AG04450 (cell line): ENCODE measurements around the gene PLXNB1. TPM values are rescaled to one million over a fixed set of nuclear protein-coding genes. Genes with fewer than 3 reads are reported as not detected.

Source experiments
- CTCF ChIA-PET: fragments of 300-600, 350-600 bp; formaldehyde crosslinking; extraction: SDS; loops from one replicate; lab custom pipeline; 2022; ENCODE audit warnings: antibody characterized with exemption, inconsistent platforms; lab: Charles Lee
- POLR2A ChIA-PET: fragments of 350-600 bp; formaldehyde crosslinking; extraction: SDS; loops from one replicate; lab custom pipeline; 2021; ENCODE audit warnings: antibody characterized with exemption, inconsistent platforms; lab: Yijun Ruan, JAX
- DNase-seq: peaks from one replicate; pipeline ENCODE4 v3.0.0-alpha.2; 2011; ENCODE audit warnings: low read depth, low spot score
- H3K27ac ChIP-seq: one replicate; pipeline ENCODE4 v1.5.1; 2012; ENCODE audit warnings: low read depth, low read length, control low read depth
- H3K27me3 ChIP-seq: one replicate; pipeline ENCODE4 v1.6.0; 2012; ENCODE audit warnings: low read length; ENCODE audit not compliant: control insufficient read depth, insufficient read depth
- H3K4me3 ChIP-seq: 2 replicates; pipeline ENCODE4 v1.5.1; 2011; ENCODE audit warnings: mild to moderate bottlenecking, low read depth, low read length, control low read depth
- H3K9me3 ChIP-seq: 2 replicates; pipeline ENCODE4 v1.5.1; 2012; ENCODE audit warnings: low read length; ENCODE audit not compliant: control insufficient read depth, insufficient read depth
- polyA plus RNA-seq: library from polyadenylated mRNA; depleted of rRNA; stranded (reverse); fragments of >200 nt; gene quantifications from 2 replicates; pipeline ENCODE4 v1.2.3, GENCODE V29; 2011
- TF ChIP-seq, protein P1 (sequence below): IDR thresholded peaks from 2 replicates; pipeline ENCODE4 v1.5.1; 2011; ENCODE audit warnings: low read depth, low read length, control low read depth, inconsistent platforms

The PLXNB1 gene
- polyA plus RNA-seq, 1 experiment, result 13.4 TPM

DNA sequence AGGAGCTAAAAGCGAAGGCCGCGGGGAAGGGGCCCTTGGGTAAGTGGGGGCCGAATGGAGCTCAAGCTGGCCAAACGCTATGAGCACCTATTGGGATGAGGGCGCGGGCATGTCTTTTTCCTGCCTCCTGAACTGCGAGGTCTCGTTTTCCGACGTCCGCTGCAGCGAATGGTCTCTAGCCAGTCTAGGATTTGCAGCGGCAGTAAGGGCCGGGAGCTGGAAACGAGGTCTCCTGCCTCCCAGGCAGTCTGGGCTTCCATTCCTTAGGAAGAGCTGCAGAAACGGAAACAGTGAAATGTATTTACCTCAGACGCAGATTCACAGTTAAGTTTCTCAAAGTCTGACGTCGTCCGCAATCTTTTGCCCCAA is 10.7 kb upstream of the PLXNB1 start:
- CTCF ChIA-PET, result interaction anchor here (1.2 to 2.9 kb wide), 3 partner anchors 10 to 246 kb away, joined by 3 to 10 read pairs (median 9); no protein-coding TSS in a partner anchor
- H3K9me3 ChIP-seq, result no peaks in the 10 kb centered on the region; the same call in 1 of the 2 replicates
- POLR2A ChIA-PET, result interaction anchor here (0.6 to 0.7 kb wide), 3 partner anchors 12 to 63 kb away, joined by 3 to 8 read pairs (median 3); no protein-coding TSS in a partner anchor
- peak overlapping the region; percentile 65 for H3K27ac ChIP-seq
- no peak for DNase-seq
- peak overlapping the region; percentile 91 for H3K4me3 ChIP-seq
- H3K27me3 ChIP-seq, result no peaks in the 10 kb centered on the region
- TF ChIP-seq, protein P1, sequence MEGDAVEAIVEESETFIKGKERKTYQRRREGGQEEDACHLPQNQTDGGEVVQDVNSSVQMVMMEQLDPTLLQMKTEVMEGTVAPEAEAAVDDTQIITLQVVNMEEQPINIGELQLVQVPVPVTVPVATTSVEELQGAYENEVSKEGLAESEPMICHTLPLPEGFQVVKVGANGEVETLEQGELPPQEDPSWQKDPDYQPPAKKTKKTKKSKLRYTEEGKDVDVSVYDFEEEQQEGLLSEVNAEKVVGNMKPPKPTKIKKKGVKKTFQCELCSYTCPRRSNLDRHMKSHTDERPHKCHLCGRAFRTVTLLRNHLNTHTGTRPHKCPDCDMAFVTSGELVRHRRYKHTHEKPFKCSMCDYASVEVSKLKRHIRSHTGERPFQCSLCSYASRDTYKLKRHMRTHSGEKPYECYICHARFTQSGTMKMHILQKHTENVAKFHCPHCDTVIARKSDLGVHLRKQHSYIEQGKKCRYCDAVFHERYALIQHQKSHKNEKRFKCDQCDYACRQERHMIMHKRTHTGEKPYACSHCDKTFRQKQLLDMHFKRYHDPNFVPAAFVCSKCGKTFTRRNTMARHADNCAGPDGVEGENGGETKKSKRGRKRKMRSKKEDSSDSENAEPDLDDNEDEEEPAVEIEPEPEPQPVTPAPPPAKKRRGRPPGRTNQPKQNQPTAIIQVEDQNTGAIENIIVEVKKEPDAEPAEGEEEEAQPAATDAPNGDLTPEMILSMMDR, result no peak

DNA sequence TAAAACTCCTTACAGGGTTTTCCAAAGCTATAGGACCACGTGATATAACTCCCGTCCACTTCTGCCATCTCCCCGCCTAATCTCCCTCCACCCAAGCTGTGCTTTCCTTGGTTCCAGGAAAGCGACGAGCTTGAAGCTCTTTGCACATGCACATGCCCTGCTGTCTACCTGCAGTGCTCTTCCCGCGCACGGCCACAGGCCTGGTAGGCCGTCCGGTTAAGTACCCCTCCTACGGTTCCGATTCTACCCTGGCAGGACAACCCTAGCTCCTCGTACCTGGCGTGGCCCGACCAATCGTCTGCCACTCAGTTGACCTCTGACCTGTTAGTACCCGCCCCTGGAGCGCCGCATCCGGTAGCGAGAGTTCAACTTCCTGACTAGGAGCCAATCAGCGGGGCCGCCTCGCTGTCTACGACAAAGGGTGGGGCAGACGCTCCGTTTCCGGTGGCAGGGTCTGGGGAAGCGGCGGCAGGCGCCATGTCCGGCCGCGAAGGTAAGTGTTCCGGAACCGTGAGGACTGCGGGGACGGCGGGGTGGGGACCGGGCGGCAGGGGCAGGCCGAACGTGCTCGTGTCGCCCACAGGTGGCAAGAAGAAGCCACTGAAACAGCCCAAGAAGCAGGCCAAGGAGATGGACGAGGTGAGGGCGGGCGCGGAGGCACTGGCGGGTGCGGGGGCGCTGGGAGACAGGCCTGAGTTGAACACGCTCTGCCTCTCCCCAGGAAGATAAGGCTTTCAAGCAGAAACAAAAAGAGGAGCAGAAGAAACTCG is 10.1 kb upstream of the PLXNB1 start, which contains the start of the genes CCDC51 and TMA7:
TSS of gene CCDC51 (minus strand) at position 300 of the 770 bp plus-strand sequence. CDS start 4,991 bp downstream, outside the sequence.
TSS of gene TMA7 (plus strand) at position 438 of the 770 bp plus-strand sequence. CDS start at position 478, 40 bp downstream.
- peak; percentile 77 for DNase-seq
- ChIA-PET POLR2A (interaction anchor here (0.6 to 0.7 kb wide), 4 partner anchors 41 to 351 kb away, joined by 3 to 4 read pairs (median 3); no protein-coding TSS in a partner anchor), CTCF (interaction anchor here (0.7 to 12.1 kb wide), 8 partner anchors 9 to 245 kb away, joined by 3 to 402 read pairs (median 5); partner anchors contain the start of gene PLXNB1)
- no peaks in the 10 kb centered on the region; the same call in 1 of the 2 replicates for H3K9me3 ChIP-seq
- H3K27me3 ChIP-seq, result no peaks in the 10 kb centered on the region
- TF ChIP-seq, protein P1, result no peak
- peak within 1 kb of the TSS; percentile 65 for H3K27ac ChIP-seq
- H3K4me3 ChIP-seq, result peak within 1 kb of the TSS; percentile 91

DNA sequence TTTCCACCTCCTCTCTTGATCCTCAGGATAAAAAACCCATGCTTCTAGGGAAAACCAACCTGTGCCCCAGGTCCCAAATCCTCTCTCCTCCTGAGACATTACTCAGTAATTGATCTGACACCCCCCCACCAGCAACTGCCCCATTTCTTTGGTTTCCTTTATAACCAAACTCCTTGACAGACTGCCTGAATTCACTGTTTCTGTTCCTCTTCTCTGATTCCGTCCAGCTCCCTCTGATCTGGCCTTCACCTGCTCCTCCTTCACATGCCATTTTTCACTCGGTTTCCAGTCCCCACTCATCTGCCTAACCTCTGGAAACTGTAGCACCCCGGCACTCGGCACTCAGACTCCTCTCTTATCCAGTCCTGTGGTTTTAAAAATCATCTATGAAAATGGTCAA is 7.9 kb upstream of the PLXNB1 start:
- H3K27me3 ChIP-seq, result no peaks in the 10 kb centered on the region
- POLR2A ChIA-PET, result no interaction called here

DNA sequence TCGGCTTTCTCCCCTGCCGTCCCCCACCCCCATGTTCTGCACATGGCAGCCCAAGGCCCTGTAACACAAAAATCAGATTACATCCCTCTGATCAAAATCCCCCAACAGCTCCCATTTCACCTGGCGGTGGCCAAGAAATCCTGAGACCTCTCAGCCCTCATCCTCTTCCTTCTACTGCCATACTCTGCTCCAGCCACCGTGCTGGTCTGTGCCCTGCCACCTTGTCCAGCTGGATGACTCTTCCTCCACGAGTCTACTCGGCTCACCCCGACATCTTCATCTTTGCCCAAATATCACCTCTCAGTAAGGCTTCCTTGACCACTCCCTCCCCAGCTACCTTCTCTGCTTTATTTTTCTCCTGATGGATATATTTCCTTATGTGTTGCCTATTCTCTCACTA is 7.0 kb upstream of the PLXNB1 start:
- H3K9me3 ChIP-seq, result no peaks in the 10 kb centered on the region; the same call in 1 of the 2 replicates
- no peak overlapping the region for H3K4me3 ChIP-seq
- ChIA-PET POLR2A (interaction anchor here (0.7 to 1.3 kb wide), 5 partner anchors 36 to 242 kb away, joined by 3 to 13 read pairs (median 4); no protein-coding TSS in a partner anchor), CTCF (interaction anchor here (0.7 to 12.1 kb wide), 47 partner anchors 10 to 261 kb away, joined by 3 to 404 read pairs (median 9); partner anchors contain the start of genes ATRIP, CDC25A, NME6 and SLC26A6)
- no peak overlapping the region for H3K27ac ChIP-seq
- TF ChIP-seq, protein P1, result no peak
- no peaks in the 10 kb centered on the region for H3K27me3 ChIP-seq
- no peak for DNase-seq

More for the DNA sequence above, 7.9 kb upstream of the PLXNB1 start:
- no peak for DNase-seq
- CTCF ChIA-PET, result interaction anchor here (0.5 to 12.1 kb wide), 5 partner anchors 10 to 245 kb away, joined by 3 to 404 read pairs (median 169); no protein-coding TSS in a partner anchor
- Histone ChIP-seq H3K27ac (no peak overlapping the region), H3K4me3 (no peak overlapping the region), H3K9me3 (no peaks in the 10 kb centered on the region; the same call in 1 of the 2 replicates)
- TF ChIP-seq, protein P1, result no peak
